Measurements from ENCODE around the gene ZC3H7B.

GRCh38 chr22:41256254-41257253 is 44.8 kb upstream of the ZC3H7B start:
- TF ChIP-seq EZH2 (IDR thresholded peaks at IDR 0.05), result no peak
- TF ChIP-seq, protein P1, sequence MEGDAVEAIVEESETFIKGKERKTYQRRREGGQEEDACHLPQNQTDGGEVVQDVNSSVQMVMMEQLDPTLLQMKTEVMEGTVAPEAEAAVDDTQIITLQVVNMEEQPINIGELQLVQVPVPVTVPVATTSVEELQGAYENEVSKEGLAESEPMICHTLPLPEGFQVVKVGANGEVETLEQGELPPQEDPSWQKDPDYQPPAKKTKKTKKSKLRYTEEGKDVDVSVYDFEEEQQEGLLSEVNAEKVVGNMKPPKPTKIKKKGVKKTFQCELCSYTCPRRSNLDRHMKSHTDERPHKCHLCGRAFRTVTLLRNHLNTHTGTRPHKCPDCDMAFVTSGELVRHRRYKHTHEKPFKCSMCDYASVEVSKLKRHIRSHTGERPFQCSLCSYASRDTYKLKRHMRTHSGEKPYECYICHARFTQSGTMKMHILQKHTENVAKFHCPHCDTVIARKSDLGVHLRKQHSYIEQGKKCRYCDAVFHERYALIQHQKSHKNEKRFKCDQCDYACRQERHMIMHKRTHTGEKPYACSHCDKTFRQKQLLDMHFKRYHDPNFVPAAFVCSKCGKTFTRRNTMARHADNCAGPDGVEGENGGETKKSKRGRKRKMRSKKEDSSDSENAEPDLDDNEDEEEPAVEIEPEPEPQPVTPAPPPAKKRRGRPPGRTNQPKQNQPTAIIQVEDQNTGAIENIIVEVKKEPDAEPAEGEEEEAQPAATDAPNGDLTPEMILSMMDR (IDR thresholded peaks at IDR 0.05 in 2 of 3, conservative IDR thresholded peaks at IDR 0.05 in 1 of 3; ENCODE audit: borderline replicate concordance in 1 of 3, insufficient read depth in 1 of 3, low read depth in 2 of 3, low read length in 2 of 3), result no peak
- TF ChIP-seq REST (IDR thresholded peaks at IDR 0.05; ENCODE audit: low read depth), result no peak
- no peak for TF ChIP-seq POLR2A (IDR thresholded peaks at IDR 0.05; ENCODE audit: borderline replicate concordance, extremely low read depth, insufficient read depth, insufficient read length)
- TF ChIP-seq EZH2phosphoT487 (IDR thresholded peaks at IDR 0.05; ENCODE audit: borderline replicate concordance), result no peak
- no peak for TF ChIP-seq RAD21 (IDR thresholded peaks at IDR 0.05; ENCODE audit: low read depth)
- TF ChIP-seq JUND (IDR thresholded peaks at IDR 0.05), result no peak
- no peak for TF ChIP-seq TCF7L2 (IDR thresholded peaks at IDR 0.05; ENCODE audit: borderline replicate concordance, extremely low read depth, insufficient read depth, insufficient read length)
- no peak for TF ChIP-seq ZNF274 (IDR thresholded peaks at IDR 0.05; ENCODE audit: low read depth, low read length)
- TF ChIP-seq POLR2AphosphoS5 (IDR thresholded peaks at IDR 0.05; ENCODE audit: low read depth, low read length), result no peak

All from HCT116 (cell line).